ENCODE measurements around the gene LRP1.
A peak's percentile ranks its signal among the peaks of the same experiment; 100 is the strongest.

LRP1 gene

GRCh38 chr12:57237932-57238853, 109.9 kb downstream of the LRP1 start:
- no peak for TF ChIP-seq CTCF (IDR thresholded peaks at IDR 0.05)

GRCh38 chr12:57238854-57239554, 110.7 kb downstream of the LRP1 start:
- peak; percentile 100 for TF ChIP-seq CTCF (IDR thresholded peaks at IDR 0.05)

- TF ChIP-seq CTCF (IDR thresholded peaks at IDR 0.05): no peak
Measured at GRCh38 chr12:57239587-57240065, 111.3 kb downstream of the LRP1 start.

- peak; percentile 11; the same call in 1 of the 2 replicates for TF ChIP-seq CTCF (IDR thresholded peaks at IDR 0.05)
Measured at GRCh38 chr12:57240066-57240921, 112.0 kb downstream of the LRP1 start.

GRCh38 chr12:57240926-57241401, 112.7 kb downstream of the LRP1 start:
- no peak for TF ChIP-seq CTCF (IDR thresholded peaks at IDR 0.05)

- TF ChIP-seq CTCF (IDR thresholded peaks at IDR 0.05): no peak
Measured at GRCh38 chr12:57241402-57242310, 113.4 kb downstream of the LRP1 start.

Data from LNCAP (cell line).